H9 (cell line): Measurements from ENCODE around the gene SUPT20H. TPM values are rescaled to one million over a fixed set of nuclear protein-coding genes. Genes with fewer than 3 reads are reported as not detected.

ENCODE experiments used
- DNase-seq: peaks from one replicate; pipeline ENCODE4 v3.0.0-alpha.2; 2017
- H2AFZ ChIP-seq: one replicate; pipeline ENCODE4 v1.6.1; 2013; ENCODE audit warnings: mild to moderate bottlenecking, low read length, control low read depth, moderate library complexity
- H2AK5ac ChIP-seq: 2 replicates; pipeline ENCODE4 v1.6.1; 2013; ENCODE audit warnings: low read length, control low read depth, mixed read lengths; ENCODE audit not compliant: insufficient read length
- H2BK120ac ChIP-seq: one replicate; pipeline ENCODE4 v1.6.1; 2013; ENCODE audit warnings: low read depth, mild to moderate bottlenecking, low read length, control low read depth, inconsistent platforms; ENCODE audit not compliant: poor library complexity, severe bottlenecking
- H2BK12ac ChIP-seq: 2 replicates; pipeline ENCODE4 v1.6.1; 2013; ENCODE audit warnings: low read length, control low read depth, mixed read lengths, low read depth; ENCODE audit not compliant: insufficient read length
- H2BK15ac ChIP-seq: 2 replicates; pipeline ENCODE4 v1.6.1; 2013; ENCODE audit warnings: low read depth, low read length, control low read depth
- H2BK20ac ChIP-seq: one replicate; pipeline ENCODE4 v1.6.1; 2013; ENCODE audit warnings: low read depth, mild to moderate bottlenecking, low read length, control low read depth, inconsistent platforms; ENCODE audit not compliant: poor library complexity, severe bottlenecking
- H2BK5ac ChIP-seq: 2 replicates; pipeline ENCODE4 v1.6.1; 2013; ENCODE audit warnings: low read length, control low read depth, mixed read lengths; ENCODE audit not compliant: insufficient read length
- H3K14ac ChIP-seq: 2 replicates; pipeline ENCODE4 v1.6.1; 2013; ENCODE audit warnings: low read length, control low read depth; ENCODE audit not compliant: insufficient read depth
- H3K18ac ChIP-seq: 2 replicates; pipeline ENCODE4 v1.6.1; 2013; ENCODE audit warnings: low read depth, mild to moderate bottlenecking, mixed read lengths, low read length, control low read depth; ENCODE audit not compliant: insufficient read length
- H3K23ac ChIP-seq: 2 replicates; pipeline ENCODE4 v1.6.1; 2013; ENCODE audit warnings: low read length, control low read depth, mixed read lengths, low read depth; ENCODE audit not compliant: insufficient read length
- H3K23me2 ChIP-seq: 2 replicates; pipeline ENCODE4 v1.6.1; 2013; ENCODE audit warnings: low read depth, mild to moderate bottlenecking, mixed read lengths, low read length, control low read depth; ENCODE audit not compliant: insufficient read length, poor library complexity, severe bottlenecking
- H3K27ac ChIP-seq: 2 replicates; pipeline ENCODE4 v1.5.1; 2013; ENCODE audit warnings: low read length, control low read depth, mixed read lengths, low read depth; ENCODE audit not compliant: insufficient read length
- H3K27me3 ChIP-seq: 2 replicates; pipeline ENCODE4 v1.6.1; 2013; ENCODE audit warnings: low read length, control low read depth, inconsistent platforms; ENCODE audit not compliant: insufficient read depth
- H3K4ac ChIP-seq: 2 replicates; pipeline ENCODE4 v1.6.1; 2013; ENCODE audit warnings: low read depth, mild to moderate bottlenecking, control low read depth, inconsistent platforms, low read length, moderate library complexity
- H3K4me1 ChIP-seq: 2 replicates; pipeline ENCODE4 v1.6.1; 2013; ENCODE audit warnings: low read length, control low read depth, inconsistent platforms; ENCODE audit not compliant: insufficient read depth
- H3K4me2 ChIP-seq: 2 replicates; pipeline ENCODE4 v1.6.1; 2013; ENCODE audit warnings: low read length, control low read depth, mixed read lengths; ENCODE audit not compliant: insufficient read length, insufficient read depth
- H3K56ac ChIP-seq: 2 replicates; pipeline ENCODE4 v1.6.1; 2013; ENCODE audit warnings: low read depth, mild to moderate bottlenecking, mixed read lengths, low read length, control low read depth; ENCODE audit not compliant: insufficient read length
- H3K79me1 ChIP-seq: 2 replicates; pipeline ENCODE4 v1.6.1; 2013; ENCODE audit warnings: low read depth, mild to moderate bottlenecking, moderate library complexity, low read length, control low read depth, inconsistent platforms; ENCODE audit not compliant: insufficient read depth, poor library complexity, severe bottlenecking
- H3K79me2 ChIP-seq: 2 replicates; pipeline ENCODE4 v1.6.1; 2013; ENCODE audit warnings: low read length, control low read depth, inconsistent platforms; ENCODE audit not compliant: insufficient read depth
- H3K9ac ChIP-seq: 2 replicates; pipeline ENCODE4 v1.6.1; 2013; ENCODE audit warnings: low read length, control low read depth, mixed read lengths; ENCODE audit not compliant: insufficient read length; ENCODE audit errors: extremely low read depth
- H3K9me3 ChIP-seq: one replicate; pipeline ENCODE4 v1.6.1; 2013; ENCODE audit warnings: low read depth, low read length, inconsistent platforms; ENCODE audit not compliant: control insufficient read depth
- H3T11ph ChIP-seq: one replicate; pipeline ENCODE4 v1.6.1; 2013; ENCODE audit warnings: mild to moderate bottlenecking, low read length, control low read depth, inconsistent platforms
- H4K20me1 ChIP-seq: one replicate; pipeline ENCODE4 v1.6.1; 2013; ENCODE audit not compliant: control insufficient read depth, insufficient read length, insufficient read depth
- H4K5ac ChIP-seq: 2 replicates; pipeline ENCODE4 v1.6.1; 2013; ENCODE audit warnings: low read depth, mild to moderate bottlenecking, mixed read lengths, low read length, control low read depth; ENCODE audit not compliant: insufficient read length
- H4K8ac ChIP-seq: replicated peaks from 2 replicates; pipeline ENCODE4 v1.6.1; 2013; ENCODE audit warnings: low read length, control low read depth, mixed read lengths, low read depth; ENCODE audit not compliant: insufficient read length
- H4K91ac ChIP-seq: 2 replicates; pipeline ENCODE4 v1.6.1; 2013; ENCODE audit warnings: low read depth, mild to moderate bottlenecking, moderate library complexity, mixed read lengths, low read length, control low read depth; ENCODE audit not compliant: insufficient read length
- H3K27ac Mint-ChIP-seq, 3 experiments: 2 replicates in 2 of 3; 3 replicates in 1 of 3; pipeline ENCODE4 v1.8.0; 2020 to 2021; ENCODE audit warnings: mixed read lengths in 3 of 3, mild to moderate bottlenecking in 1 of 3, moderate library complexity in 1 of 3
- H3K27me3 Mint-ChIP-seq: 2 replicates; pipeline ENCODE4 v1.8.0; 2021; ENCODE audit warnings: low read depth, mild to moderate bottlenecking, moderate library complexity, mixed read lengths
- H3K36me3 Mint-ChIP-seq, 3 experiments: 2 replicates in 2 of 3; 3 replicates in 1 of 3; pipeline ENCODE4 v1.8.0; 2020 to 2021; ENCODE audit warnings: low read depth in 3 of 3, mixed read lengths in 3 of 3; ENCODE audit not compliant: insufficient read depth in 1 of 3
- H3K4me1 Mint-ChIP-seq, 2 experiments: 2 replicates each; pipeline ENCODE4 v1.8.0; 2020; ENCODE audit warnings: mixed read lengths in 2 of 2
- H3K4me3 Mint-ChIP-seq, 2 experiments: 2 replicates in 1 of 2; 3 replicates in 1 of 2; pipeline ENCODE4 v1.8.0; 2020 to 2021; ENCODE audit warnings: mild to moderate bottlenecking in 2 of 2, mixed read lengths in 2 of 2, moderate library complexity in 1 of 2
- H3K9me3 Mint-ChIP-seq, 2 experiments: 2 replicates in 1 of 2; 3 replicates in 1 of 2; pipeline ENCODE4 v1.8.0; 2020; ENCODE audit warnings: mild to moderate bottlenecking in 2 of 2, mixed read lengths in 2 of 2, moderate library complexity in 1 of 2
- WGBS: extraction: QIAGEN DNeasy Blood & Tissue Kit; methylation state at CpG from one replicate; pipeline ENCODE4 v1.1.7; 2013; ENCODE audit warnings: missing lambda C conversion rate, low lambda C conversion rate, mixed read lengths; ENCODE audit not compliant: insufficient read length; ENCODE audit errors: extremely low coverage; 5-methylcytosine and 5-hydroxymethylcytosine counted together
- total RNA-seq: library from RNA; stranded (reverse); gene quantifications from 2 replicates; pipeline ENCODE4 v1.2.1, GENCODE V29; 2021
- TF ChIP-seq, protein P1 (sequence below): fragments of 200-600 bp; sonication (generic); conservative IDR thresholded peaks from 3 replicates; pipeline ENCODE4 v1.8.0; 2021; ENCODE audit warnings: antibody characterized with exemption, mild to moderate bottlenecking

Gene SUPT20H
- total RNA-seq, 1 experiment from 2014 or later = 59.5 TPM

DNA sequence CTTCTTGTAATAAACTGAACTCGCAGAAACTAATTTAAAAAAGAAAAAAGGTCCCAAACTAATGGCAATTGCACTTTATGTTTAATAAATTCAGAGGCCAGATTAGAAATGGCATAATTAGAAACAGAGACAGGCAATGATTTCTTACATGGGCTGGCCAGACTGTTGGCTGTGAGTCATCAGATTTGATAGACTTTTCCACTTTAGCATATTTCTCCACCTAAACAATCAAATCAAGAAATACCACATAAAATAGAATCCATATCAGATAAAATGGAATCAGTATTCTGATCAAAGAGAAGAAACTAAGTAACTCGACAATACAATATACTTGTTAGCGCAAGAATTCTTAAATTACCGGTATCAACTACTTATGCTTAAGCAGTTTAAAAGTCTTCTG is 29.9 kb downstream of the SUPT20H start:
- H3K27ac Mint-ChIP-seq = no peak overlapping the region
- TF ChIP-seq, protein P1, sequence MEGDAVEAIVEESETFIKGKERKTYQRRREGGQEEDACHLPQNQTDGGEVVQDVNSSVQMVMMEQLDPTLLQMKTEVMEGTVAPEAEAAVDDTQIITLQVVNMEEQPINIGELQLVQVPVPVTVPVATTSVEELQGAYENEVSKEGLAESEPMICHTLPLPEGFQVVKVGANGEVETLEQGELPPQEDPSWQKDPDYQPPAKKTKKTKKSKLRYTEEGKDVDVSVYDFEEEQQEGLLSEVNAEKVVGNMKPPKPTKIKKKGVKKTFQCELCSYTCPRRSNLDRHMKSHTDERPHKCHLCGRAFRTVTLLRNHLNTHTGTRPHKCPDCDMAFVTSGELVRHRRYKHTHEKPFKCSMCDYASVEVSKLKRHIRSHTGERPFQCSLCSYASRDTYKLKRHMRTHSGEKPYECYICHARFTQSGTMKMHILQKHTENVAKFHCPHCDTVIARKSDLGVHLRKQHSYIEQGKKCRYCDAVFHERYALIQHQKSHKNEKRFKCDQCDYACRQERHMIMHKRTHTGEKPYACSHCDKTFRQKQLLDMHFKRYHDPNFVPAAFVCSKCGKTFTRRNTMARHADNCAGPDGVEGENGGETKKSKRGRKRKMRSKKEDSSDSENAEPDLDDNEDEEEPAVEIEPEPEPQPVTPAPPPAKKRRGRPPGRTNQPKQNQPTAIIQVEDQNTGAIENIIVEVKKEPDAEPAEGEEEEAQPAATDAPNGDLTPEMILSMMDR = no peak

More for the DNA sequence above, 29.9 kb downstream of the SUPT20H start:
- H2AK5ac ChIP-seq = no peak overlapping the region
- H3K27ac ChIP-seq = no peak overlapping the region
- H2BK20ac ChIP-seq = no peak overlapping the region
- no peak overlapping the region for H2BK12ac ChIP-seq
- H3K9me3 ChIP-seq = no peaks in the 10 kb centered on the region
- H3K9me3 Mint-ChIP-seq = no peaks in the 10 kb centered on the region
- H3K4me3 Mint-ChIP-seq = no peak overlapping the region
- H3K4me2 ChIP-seq = no peak overlapping the region
- no peak overlapping the region for H3K4ac ChIP-seq
- WGBS = no CpG with 5 or more reads among the region's 4 CpGs
- no peak overlapping the region for H4K5ac ChIP-seq
- H4K8ac ChIP-seq = no peak overlapping the region
- H3K23me2 ChIP-seq = no peaks in the 10 kb centered on the region
- H3K36me3 Mint-ChIP-seq = peaks cover 24 to 63% (median 60%) of the 10 kb centered on the region in 3 experiments; a peak in 6 of 7 replicates
- no peaks in the 10 kb centered on the region for H3K27me3 ChIP-seq
- H3K23ac ChIP-seq = no peak overlapping the region
- no peaks in the 10 kb centered on the region for H3K79me1 ChIP-seq
- DNase-seq = no peak
- no peak overlapping the region for H3K9ac ChIP-seq
- H3K56ac ChIP-seq = no peak overlapping the region
- H3T11ph ChIP-seq = no peak overlapping the region
- no peaks in the 10 kb centered on the region for H3K79me2 ChIP-seq
- H2BK120ac ChIP-seq = no peak overlapping the region
- no peak overlapping the region for H3K14ac ChIP-seq
- no peaks in the 10 kb centered on the region for H3K4me1 ChIP-seq
- no peak overlapping the region for H3K18ac ChIP-seq
- no peaks in the 10 kb centered on the region for H3K27me3 Mint-ChIP-seq
- H2AFZ ChIP-seq = no peak overlapping the region
- no peak overlapping the region for H2BK15ac ChIP-seq
- peaks cover 3% of the 10 kb centered on the region for H4K20me1 ChIP-seq
- no peaks in the 10 kb centered on the region for H3K4me1 Mint-ChIP-seq
- H4K91ac ChIP-seq = no peak overlapping the region
- H2BK5ac ChIP-seq = no peak overlapping the region
